Measurements from ENCODE around the gene MPEG1. TPM values are rescaled to one million over a fixed set of nuclear protein-coding genes. Genes with fewer than 3 reads are reported as not detected.

MPEG1 gene
- polyA plus RNA-seq (ENCODE audit: insufficient read length), result 11.6 TPM

- no peak for DNase-seq
Observed at GRCh38 chr11:59212744-59213631, at the start of gene MPEG1. Gene MPEG1 (minus strand): TSS chr11:59212927. CDS start chr11:59212865, 62 bp downstream.

- no peak for DNase-seq
Observed at GRCh38 chr11:59262177-59262818, 49.6 kb upstream of the MPEG1 start.

- no peak for DNase-seq
Observed at GRCh38 chr11:59261150-59261549, 48.4 kb upstream of the MPEG1 start.

- no peak for DNase-seq
Observed at GRCh38 chr11:59259867-59260475, 47.2 kb upstream of the MPEG1 start.

GRCh38 chr11:59259047-59259446 lies 46.3 kb upstream of the MPEG1 start:
- no peak for DNase-seq

- DNase-seq, result no peak
Observed at GRCh38 chr11:59255281-59255680, 42.6 kb upstream of the MPEG1 start.

- no peak for DNase-seq
Observed at GRCh38 chr11:59254286-59254685, 41.6 kb upstream of the MPEG1 start.

GRCh38 chr11:59253001-59253400 lies 40.3 kb upstream of the MPEG1 start:
- no peak for DNase-seq

- no peak for DNase-seq
Observed at GRCh38 chr11:59249535-59249934, 36.8 kb upstream of the MPEG1 start.

- no peak for DNase-seq
Observed at GRCh38 chr11:59247531-59248227, 35.0 kb upstream of the MPEG1 start.

GRCh38 chr11:59243633-59244032 lies 30.9 kb upstream of the MPEG1 start:
- no peak for DNase-seq

- DNase-seq, result no peak
Observed at GRCh38 chr11:59240322-59240721, 27.6 kb upstream of the MPEG1 start.

GRCh38 chr11:59226396-59226795 lies 13.7 kb upstream of the MPEG1 start:
- no peak for DNase-seq

- no peak for DNase-seq
Observed at GRCh38 chr11:59225017-59225416, 12.3 kb upstream of the MPEG1 start.

GRCh38 chr11:59224351-59224928 lies 11.7 kb upstream of the MPEG1 start:
- no peak for DNase-seq

- DNase-seq, result no peak
Observed at GRCh38 chr11:59223611-59224010, 10.9 kb upstream of the MPEG1 start.

- no peak for DNase-seq
Observed at GRCh38 chr11:59223177-59223576, 10.4 kb upstream of the MPEG1 start.

- no peak for DNase-seq
Observed at GRCh38 chr11:59222464-59223060, 9.8 kb upstream of the MPEG1 start.

GRCh38 chr11:59221441-59221840 lies 8.7 kb upstream of the MPEG1 start:
- no peak for DNase-seq

- DNase-seq, result no peak
Observed at GRCh38 chr11:59219836-59220235, 7.1 kb upstream of the MPEG1 start.

- no peak for DNase-seq
Observed at GRCh38 chr11:59218893-59219292, 6.2 kb upstream of the MPEG1 start.

GRCh38 chr11:59218319-59218718 lies 5.6 kb upstream of the MPEG1 start:
- no peak for DNase-seq

Measured in hindlimb muscle (tissue), 1 donor.